Lower leg skin (tissue), 4 donors: Measurements from ENCODE around the gene FNIP1. TPM values are rescaled to one million over a fixed set of nuclear protein-coding genes. Genes with fewer than 3 reads are reported as not detected.
"Not testable (repeated sequence)": the region's sequence is repeated elsewhere in the genome, so short reads cannot be mapped to it uniquely, and the experiment has no call there.

Experiments used
- DNase-seq, 2 donors: peaks; one replicate each; pipeline ENCODE4 v3.0.0-alpha.2; 2019; ENCODE audit warnings: low spot score in 2 of 2
- H3K4me3 ChIP-seq: fragments of 200-600 bp; sonication (generic); 2 replicates; pipeline ENCODE4 v1.5.1; 2017; ENCODE audit warnings: mild to moderate bottlenecking, low read depth; ENCODE audit not compliant: poor library complexity, severe bottlenecking
- CTCF ChIP-seq, 3 donors: fragments of 450-650 bp; IDR thresholded peaks; one replicate each; pipeline ENCODE4 v1.5.1; 2016; ENCODE audit warnings: antibody characterized with exemption in 3 of 3, mild to moderate bottlenecking in 3 of 3, moderate library complexity in 2 of 3
- POLR2A ChIP-seq, 2 donors: fragments of 450-650 bp; IDR thresholded peaks; one replicate each; pipeline ENCODE4 v1.6.1; 2016 to 2017; ENCODE audit warnings: antibody characterized with exemption in 2 of 2, mild to moderate bottlenecking in 1 of 2, moderate library complexity in 1 of 2
- WGBS, 2 donors: methylation state at CpG; one replicate each; pipeline ENCODE4 v1.1.5; 2018; 5-methylcytosine and 5-hydroxymethylcytosine counted together
- intact Hi-C: fragments of 100-400 bp; cut with DNase I; formaldehyde crosslinking; loops from one replicate; pipeline ENCODE4 v1.15.0; 2023; ENCODE audit warnings: low total_unique reads
- total RNA-seq, 4 donors: library from RNA; depleted of rRNA; stranded (reverse); fragments of >200 nt; gene quantifications; one replicate each; pipeline ENCODE4 v1.1.0, GENCODE V29; 2016

FNIP1 gene
- total RNA-seq: 10 to 100 TPM; 31.3 to 48.1 (median 36.2) TPM

GRCh38 chr5:131796793-131797693 lies at the start of gene FNIP1:
Gene FNIP1, minus strand, starts transcription at chr5:131797017. Its CDS starts 96 bp downstream, at chr5:131796921.
- intact Hi-C loops: no loop called here
- 1% methylated on average over 51 to 77 of the region's 79 CpGs for WGBS, 2 donors

GRCh38 chr5:131846536-131846935 lies 49.7 kb upstream of the FNIP1 start:
- no peak for DNase-seq
- 69 to 78% methylated on average over 1 of the region's 1 CpG for WGBS, 2 donors
- no peak overlapping the region for H3K4me3 ChIP-seq
- TF ChIP-seq CTCF (IDR thresholded peaks at IDR 0.05): no peak
- TF ChIP-seq POLR2A (IDR thresholded peaks at IDR 0.05): no peak
- intact Hi-C loops: no loop called here

More at GRCh38 chr5:131796793-131797693, at the start of gene FNIP1:
- peak; percentile 100 for DNase-seq
- peak within 1 kb of the TSS; percentile 89 for H3K4me3 ChIP-seq
- no peak for TF ChIP-seq CTCF (IDR thresholded peaks at IDR 0.05)
- TF ChIP-seq POLR2A (IDR thresholded peaks at IDR 0.05): peak in 1 of 2 donors; percentile 96

- TF ChIP-seq CTCF (IDR thresholded peaks at IDR 0.05) (no peak), POLR2A (IDR thresholded peaks at IDR 0.05) (no peak)
- intact Hi-C loops: no loop called here
- DNase-seq: no peak
- H3K4me3 ChIP-seq: no peak overlapping the region
Measured at GRCh38 chr5:131845828-131846227, 49.0 kb upstream of the FNIP1 start.

- H3K4me3 ChIP-seq, intact Hi-C loops, DNase-seq: not testable (repeated sequence)
- WGBS, 2 donors: 91 to 100% methylated on average over 1 of the region's 1 CpG
Measured at GRCh38 chr5:131842971-131843370, 46.2 kb upstream of the FNIP1 start.

GRCh38 chr5:131832702-131833101 lies 35.9 kb upstream of the FNIP1 start:
- DNase-seq: not testable (repeated sequence)
- 83 to 94% methylated on average over 2 of the region's 2 CpGs for WGBS, 2 donors

GRCh38 chr5:131825404-131826013 lies 28.7 kb upstream of the FNIP1 start:
- TF ChIP-seq POLR2A (IDR thresholded peaks at IDR 0.05) (no peak), CTCF (IDR thresholded peaks at IDR 0.05) (no peak)
- intact Hi-C loops: no loop called here
- H3K4me3 ChIP-seq: no peak overlapping the region
- 81% methylated on average over 2 of the region's 2 CpGs for WGBS, 2 donors
- no peak for DNase-seq

More at GRCh38 chr5:131832702-131833101, 35.9 kb upstream of the FNIP1 start:
- intact Hi-C loops, H3K4me3 ChIP-seq: not testable (repeated sequence)
